ENCODE results near the gene ZNF143.

- no peak for TF ChIP-seq CTCF (IDR thresholded peaks at IDR 0.05 in 8 of 11, conservative IDR thresholded peaks at IDR 0.05 in 3 of 11)
- TF ChIP-seq POLR2A (IDR thresholded peaks at IDR 0.05): no peak
Measured at GRCh38 chr11:9573775-9574621, 113.2 kb downstream of the ZNF143 start.
